ENCODE results near the gene ARHGEF39.
"Not testable (repeated sequence)": the region's sequence is repeated elsewhere in the genome, so short reads cannot be mapped to it uniquely, and the experiment has no call there.

DNA sequence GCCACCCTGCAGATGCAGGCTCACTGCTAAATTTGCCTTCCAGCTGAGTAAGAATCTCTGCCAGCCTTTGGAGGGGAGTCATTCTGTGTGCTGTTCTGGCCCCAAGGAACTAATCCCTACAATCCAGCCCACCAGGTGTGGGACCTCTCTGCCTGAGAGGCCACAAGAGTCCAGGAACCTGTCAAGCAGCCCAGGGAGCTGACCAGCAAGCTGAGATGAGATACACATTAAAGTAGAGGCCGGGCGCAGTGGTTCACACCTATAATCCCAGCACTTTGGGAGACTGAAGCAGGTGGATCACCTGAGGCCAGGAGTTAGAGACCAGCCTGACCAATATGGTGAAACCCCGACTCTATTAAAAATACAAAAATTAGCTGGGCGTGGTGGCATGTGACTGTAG lies 52.9 kb downstream of the ARHGEF39 start:
- TF ChIP-seq, protein P1, sequence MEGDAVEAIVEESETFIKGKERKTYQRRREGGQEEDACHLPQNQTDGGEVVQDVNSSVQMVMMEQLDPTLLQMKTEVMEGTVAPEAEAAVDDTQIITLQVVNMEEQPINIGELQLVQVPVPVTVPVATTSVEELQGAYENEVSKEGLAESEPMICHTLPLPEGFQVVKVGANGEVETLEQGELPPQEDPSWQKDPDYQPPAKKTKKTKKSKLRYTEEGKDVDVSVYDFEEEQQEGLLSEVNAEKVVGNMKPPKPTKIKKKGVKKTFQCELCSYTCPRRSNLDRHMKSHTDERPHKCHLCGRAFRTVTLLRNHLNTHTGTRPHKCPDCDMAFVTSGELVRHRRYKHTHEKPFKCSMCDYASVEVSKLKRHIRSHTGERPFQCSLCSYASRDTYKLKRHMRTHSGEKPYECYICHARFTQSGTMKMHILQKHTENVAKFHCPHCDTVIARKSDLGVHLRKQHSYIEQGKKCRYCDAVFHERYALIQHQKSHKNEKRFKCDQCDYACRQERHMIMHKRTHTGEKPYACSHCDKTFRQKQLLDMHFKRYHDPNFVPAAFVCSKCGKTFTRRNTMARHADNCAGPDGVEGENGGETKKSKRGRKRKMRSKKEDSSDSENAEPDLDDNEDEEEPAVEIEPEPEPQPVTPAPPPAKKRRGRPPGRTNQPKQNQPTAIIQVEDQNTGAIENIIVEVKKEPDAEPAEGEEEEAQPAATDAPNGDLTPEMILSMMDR (conservative IDR thresholded peaks at IDR 0.05) = not testable (repeated sequence)
- not testable (repeated sequence) for TF ChIP-seq ZFX (IDR thresholded peaks at IDR 0.05)
